ENCODE results near the gene SLC44A1.

Gene SLC44A1

DNA sequence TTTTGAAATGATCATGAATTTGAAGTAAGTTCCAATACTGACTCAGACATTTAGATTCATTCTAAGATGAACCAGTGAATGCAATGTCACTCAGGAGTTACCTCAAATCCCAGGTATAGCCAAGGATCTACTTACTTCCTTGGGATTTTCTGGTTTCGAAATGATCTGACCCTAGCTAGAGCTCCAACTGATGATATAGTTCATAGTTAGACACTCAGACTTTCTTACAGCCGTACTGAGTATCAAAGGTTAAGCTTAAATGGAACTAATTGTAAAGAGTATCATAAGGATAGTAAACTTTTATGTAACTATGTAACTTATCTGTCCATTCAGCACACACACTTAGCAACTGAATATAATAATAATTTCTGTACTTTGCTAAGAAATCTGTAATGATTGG, 119.4 kb downstream of the SLC44A1 start:
- Histone ChIP-seq H3K27me3 (ENCODE audit: control insufficient read depth, insufficient read depth, low read length, poor library complexity, severe bottlenecking) (no peaks in the 10 kb centered on the region), H3K27ac (ENCODE audit: insufficient read depth, low read depth, low read length, poor library complexity, severe bottlenecking) (no peak overlapping the region), H3K4me3 (ENCODE audit: insufficient read depth, low read depth, low read length) (no peak overlapping the region), H3K36me3 (ENCODE audit: control insufficient read depth, insufficient read depth, low read length) (peaks cover 2% of the 10 kb centered on the region), H3K4me1 (ENCODE audit: control insufficient read depth, insufficient read depth, low read length) (no peaks in the 10 kb centered on the region), H3K9me3 (ENCODE audit: control insufficient read depth, low read length) (no peaks in the 10 kb centered on the region)
- WGBS, 2 experiments: 91 to 100% methylated on average over 1 to 2 of the region's 2 CpGs

- Histone ChIP-seq H3K27me3 (ENCODE audit: control insufficient read depth, insufficient read depth, low read length, poor library complexity, severe bottlenecking) (no peaks in the 10 kb centered on the region), H3K4me3 (ENCODE audit: insufficient read depth, low read depth, low read length) (no peak overlapping the region), H3K27ac (ENCODE audit: insufficient read depth, low read depth, low read length, poor library complexity, severe bottlenecking) (no peak overlapping the region), H3K36me3 (ENCODE audit: control insufficient read depth, insufficient read depth, low read length) (no peaks in the 10 kb centered on the region), H3K9me3 (ENCODE audit: control insufficient read depth, low read length) (no peaks in the 10 kb centered on the region), H3K4me1 (ENCODE audit: control insufficient read depth, insufficient read depth, low read length) (no peaks in the 10 kb centered on the region)
- WGBS, 2 experiments: 93 to 96% methylated on average over 3 of the region's 3 CpGs
Measured at GRCh38 chr9:105369911-105370310, 125.5 kb downstream of the SLC44A1 start.

DNA sequence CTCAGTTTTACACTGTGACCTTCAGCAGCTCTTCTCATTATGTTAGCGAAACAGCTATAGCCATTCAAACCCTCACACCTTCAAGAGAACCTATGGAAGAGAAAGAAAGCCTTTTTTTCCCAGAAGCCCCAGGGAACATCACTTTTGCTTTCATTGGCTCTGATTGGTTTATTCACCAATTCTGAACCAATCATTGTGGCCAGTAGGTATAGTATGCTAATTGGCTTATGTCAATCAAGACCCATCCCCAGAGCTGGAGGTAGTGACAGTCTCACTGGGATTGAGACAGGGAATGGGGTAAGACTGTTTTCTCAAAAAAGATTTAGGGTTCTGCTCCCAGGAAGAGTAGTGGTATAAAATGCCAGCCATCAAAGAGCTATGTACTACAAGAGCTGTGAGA, 129.3 kb downstream of the SLC44A1 start:
- WGBS, 2 experiments: 71 to 88% methylated on average over 1 of the region's 1 CpG
- Histone ChIP-seq H3K27me3 (ENCODE audit: control insufficient read depth, insufficient read depth, low read length, poor library complexity, severe bottlenecking) (no peaks in the 10 kb centered on the region), H3K4me3 (ENCODE audit: insufficient read depth, low read depth, low read length) (no peak overlapping the region), H3K9me3 (ENCODE audit: control insufficient read depth, low read length) (no peaks in the 10 kb centered on the region), H3K36me3 (ENCODE audit: control insufficient read depth, insufficient read depth, low read length) (no peaks in the 10 kb centered on the region), H3K27ac (ENCODE audit: insufficient read depth, low read depth, low read length, poor library complexity, severe bottlenecking) (no peak overlapping the region), H3K4me1 (ENCODE audit: control insufficient read depth, insufficient read depth, low read length) (no peaks in the 10 kb centered on the region)

- H3K27me3 ChIP-seq (ENCODE audit: control insufficient read depth, insufficient read depth, low read length, poor library complexity, severe bottlenecking): no peaks in the 10 kb centered on the region
- no peaks in the 10 kb centered on the region for H3K4me1 ChIP-seq (ENCODE audit: control insufficient read depth, insufficient read depth, low read length)
- H3K36me3 ChIP-seq (ENCODE audit: control insufficient read depth, insufficient read depth, low read length): no peaks in the 10 kb centered on the region
- H3K27ac ChIP-seq (ENCODE audit: insufficient read depth, low read depth, low read length, poor library complexity, severe bottlenecking): no peak overlapping the region
- H3K4me3 ChIP-seq (ENCODE audit: insufficient read depth, low read depth, low read length): no peak overlapping the region
- H3K9me3 ChIP-seq (ENCODE audit: control insufficient read depth, low read length): no peaks in the 10 kb centered on the region
- 94% methylated on average over 2 of the region's 4 CpGs for WGBS, 2 experiments
Measured at GRCh38 chr9:105375323-105375722, 130.9 kb downstream of the SLC44A1 start.

GRCh38 chr9:105376893-105377292, 132.4 kb downstream of the SLC44A1 start:
- Histone ChIP-seq H3K36me3 (ENCODE audit: control insufficient read depth, insufficient read depth, low read length) (no peaks in the 10 kb centered on the region), H3K27ac (ENCODE audit: insufficient read depth, low read depth, low read length, poor library complexity, severe bottlenecking) (no peak overlapping the region)
- WGBS, 2 experiments: 91 to 100% methylated on average over 1 of the region's 1 CpG

DNA sequence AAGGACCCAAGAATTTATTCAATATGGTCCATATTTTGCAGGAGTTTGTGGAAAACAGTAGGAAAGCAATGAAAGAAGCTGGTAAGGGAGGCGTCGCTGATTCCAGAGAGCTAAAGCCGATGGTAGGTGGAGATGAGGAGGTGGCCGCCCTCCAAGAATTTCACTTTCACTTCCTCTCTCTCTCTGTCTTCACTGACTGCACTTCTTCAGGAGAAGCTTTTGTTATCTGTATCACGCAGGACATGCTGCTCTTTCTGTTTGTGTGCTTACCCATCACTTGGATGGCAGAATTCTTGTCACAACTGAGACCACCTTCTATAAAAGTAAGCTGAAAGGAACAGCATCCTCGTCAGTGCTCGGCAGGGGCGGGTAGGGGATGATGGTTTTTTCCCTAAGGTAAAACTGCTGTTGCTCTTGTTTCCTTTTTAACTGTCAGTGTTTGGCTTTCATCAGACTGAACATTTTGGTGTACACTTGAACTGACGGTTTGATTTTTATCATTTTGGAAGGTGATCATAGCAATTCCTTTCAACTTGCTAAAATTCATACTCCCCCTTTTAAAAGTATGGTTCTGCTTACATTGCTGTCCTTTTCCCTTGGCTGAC, 141.0 kb downstream of the SLC44A1 start:
- Histone ChIP-seq H3K36me3 (ENCODE audit: control insufficient read depth, insufficient read depth, low read length) (no peaks in the 10 kb centered on the region), H3K27me3 (ENCODE audit: control insufficient read depth, insufficient read depth, low read length, poor library complexity, severe bottlenecking) (no peaks in the 10 kb centered on the region), H3K4me1 (ENCODE audit: control insufficient read depth, insufficient read depth, low read length) (peaks cover 2% of the 10 kb centered on the region), H3K4me3 (ENCODE audit: insufficient read depth, low read depth, low read length) (no peak overlapping the region), H3K9me3 (ENCODE audit: control insufficient read depth, low read length) (no peaks in the 10 kb centered on the region), H3K27ac (ENCODE audit: insufficient read depth, low read depth, low read length, poor library complexity, severe bottlenecking) (no peak overlapping the region)
- 85 to 89% methylated on average over 8 to 9 of the region's 9 CpGs for WGBS, 2 experiments

More at GRCh38 chr9:105376893-105377292, 132.4 kb downstream of the SLC44A1 start:
- Histone ChIP-seq H3K9me3 (ENCODE audit: control insufficient read depth, low read length) (no peaks in the 10 kb centered on the region), H3K4me3 (ENCODE audit: insufficient read depth, low read depth, low read length) (no peak overlapping the region), H3K27me3 (ENCODE audit: control insufficient read depth, insufficient read depth, low read length, poor library complexity, severe bottlenecking) (no peaks in the 10 kb centered on the region), H3K4me1 (ENCODE audit: control insufficient read depth, insufficient read depth, low read length) (no peaks in the 10 kb centered on the region)

DNA sequence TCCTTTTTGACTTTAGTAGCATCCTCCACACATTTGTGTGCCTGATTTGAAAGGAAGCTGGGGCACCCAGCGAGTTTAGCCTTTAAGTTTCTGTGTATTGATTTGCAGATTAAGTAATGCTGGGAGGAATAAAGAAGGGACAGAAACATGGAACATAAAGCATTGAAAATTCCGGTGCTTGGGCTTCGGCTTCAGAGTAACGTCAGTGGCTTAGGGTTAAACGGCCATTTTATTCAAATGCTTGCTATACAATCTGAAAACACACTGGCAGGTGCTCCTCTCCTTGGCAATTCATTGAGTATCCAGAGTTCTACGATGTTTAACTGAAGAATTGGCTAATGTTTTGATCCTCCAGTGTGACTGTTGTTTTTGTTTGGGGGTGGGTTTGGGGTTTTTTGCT, 145.3 kb downstream of the SLC44A1 start:
- Histone ChIP-seq H3K9me3 (ENCODE audit: control insufficient read depth, low read length) (no peaks in the 10 kb centered on the region), H3K27ac (ENCODE audit: insufficient read depth, low read depth, low read length, poor library complexity, severe bottlenecking) (no peak overlapping the region), H3K36me3 (ENCODE audit: control insufficient read depth, insufficient read depth, low read length) (no peaks in the 10 kb centered on the region)

DNA sequence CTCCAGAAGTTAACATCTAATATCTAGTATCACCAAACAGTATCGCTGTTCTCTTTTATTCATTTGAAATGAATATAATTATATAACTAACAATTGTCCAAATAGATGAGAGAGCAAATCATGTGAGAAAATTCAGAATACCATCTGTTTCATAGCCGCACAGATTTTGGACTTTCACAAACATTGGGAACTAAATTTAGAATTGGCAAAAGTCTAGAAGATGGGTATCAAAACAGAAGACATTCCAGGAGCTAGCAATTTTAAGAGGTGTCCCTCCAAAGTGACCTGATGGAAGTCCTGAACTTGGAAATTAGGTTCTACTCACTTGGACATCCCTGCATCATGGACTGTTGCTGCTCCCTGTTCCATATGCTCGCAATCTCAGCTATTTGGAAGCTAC, 146.4 kb downstream of the SLC44A1 start:
- no peaks in the 10 kb centered on the region for H3K27me3 ChIP-seq (ENCODE audit: control insufficient read depth, insufficient read depth, low read length, poor library complexity, severe bottlenecking)
- H3K4me1 ChIP-seq (ENCODE audit: control insufficient read depth, insufficient read depth, low read length): peaks cover 10% of the 10 kb centered on the region
- no peaks in the 10 kb centered on the region for H3K9me3 ChIP-seq (ENCODE audit: control insufficient read depth, low read length)
- H3K27ac ChIP-seq (ENCODE audit: insufficient read depth, low read depth, low read length, poor library complexity, severe bottlenecking): no peak overlapping the region
- H3K36me3 ChIP-seq (ENCODE audit: control insufficient read depth, insufficient read depth, low read length): no peaks in the 10 kb centered on the region
- H3K4me3 ChIP-seq (ENCODE audit: insufficient read depth, low read depth, low read length): no peak overlapping the region
- WGBS, 2 experiments: 93 to 100% methylated on average over 2 to 3 of the region's 3 CpGs

More for the DNA sequence above, 145.3 kb downstream of the SLC44A1 start:
- WGBS, 2 experiments: 13 to 15% methylated on average over 6 of the region's 6 CpGs
- Histone ChIP-seq H3K4me3 (ENCODE audit: insufficient read depth, low read depth, low read length) (no peak overlapping the region), H3K4me1 (ENCODE audit: control insufficient read depth, insufficient read depth, low read length) (peaks cover 8% of the 10 kb centered on the region), H3K27me3 (ENCODE audit: control insufficient read depth, insufficient read depth, low read length, poor library complexity, severe bottlenecking) (no peaks in the 10 kb centered on the region)

GRCh38 chr9:105391288-105391687, 146.8 kb downstream of the SLC44A1 start:
- WGBS, 2 experiments: 80% methylated on average over 1 of the region's 1 CpG; no CpG with 5 or more reads in 1 of the 2 experiments
- H3K4me3 ChIP-seq (ENCODE audit: insufficient read depth, low read depth, low read length): no peak overlapping the region
- no peaks in the 10 kb centered on the region for H3K36me3 ChIP-seq (ENCODE audit: control insufficient read depth, insufficient read depth, low read length)
- no peaks in the 10 kb centered on the region for H3K27me3 ChIP-seq (ENCODE audit: control insufficient read depth, insufficient read depth, low read length, poor library complexity, severe bottlenecking)
- no peaks in the 10 kb centered on the region for H3K9me3 ChIP-seq (ENCODE audit: control insufficient read depth, low read length)
- peaks cover 10% of the 10 kb centered on the region for H3K4me1 ChIP-seq (ENCODE audit: control insufficient read depth, insufficient read depth, low read length)
- H3K27ac ChIP-seq (ENCODE audit: insufficient read depth, low read depth, low read length, poor library complexity, severe bottlenecking): no peak overlapping the region

- Histone ChIP-seq H3K4me3 (ENCODE audit: insufficient read depth, low read depth, low read length) (no peak overlapping the region), H3K36me3 (ENCODE audit: control insufficient read depth, insufficient read depth, low read length) (no peaks in the 10 kb centered on the region), H3K27ac (ENCODE audit: insufficient read depth, low read depth, low read length, poor library complexity, severe bottlenecking) (no peak overlapping the region), H3K9me3 (ENCODE audit: control insufficient read depth, low read length) (no peaks in the 10 kb centered on the region), H3K27me3 (ENCODE audit: control insufficient read depth, insufficient read depth, low read length, poor library complexity, severe bottlenecking) (no peaks in the 10 kb centered on the region), H3K4me1 (ENCODE audit: control insufficient read depth, insufficient read depth, low read length) (peaks cover 10% of the 10 kb centered on the region)
- 95 to 100% methylated on average over 1 of the region's 1 CpG for WGBS, 2 experiments
Measured at GRCh38 chr9:105392531-105392930, 148.1 kb downstream of the SLC44A1 start.

Measured in ectodermal cell (in vitro differentiated cells).